ENCODE results near the gene CHD9. TPM values are rescaled to one million over a fixed set of nuclear protein-coding genes. Genes with fewer than 3 reads are reported as not detected.
"Not testable (repeated sequence)": the region's sequence is repeated elsewhere in the genome, so short reads cannot be mapped to it uniquely, and the experiment has no call there.

The CHD9 gene
- total RNA-seq, 1 experiment from 2014 or later = 12.9 TPM

DNA sequence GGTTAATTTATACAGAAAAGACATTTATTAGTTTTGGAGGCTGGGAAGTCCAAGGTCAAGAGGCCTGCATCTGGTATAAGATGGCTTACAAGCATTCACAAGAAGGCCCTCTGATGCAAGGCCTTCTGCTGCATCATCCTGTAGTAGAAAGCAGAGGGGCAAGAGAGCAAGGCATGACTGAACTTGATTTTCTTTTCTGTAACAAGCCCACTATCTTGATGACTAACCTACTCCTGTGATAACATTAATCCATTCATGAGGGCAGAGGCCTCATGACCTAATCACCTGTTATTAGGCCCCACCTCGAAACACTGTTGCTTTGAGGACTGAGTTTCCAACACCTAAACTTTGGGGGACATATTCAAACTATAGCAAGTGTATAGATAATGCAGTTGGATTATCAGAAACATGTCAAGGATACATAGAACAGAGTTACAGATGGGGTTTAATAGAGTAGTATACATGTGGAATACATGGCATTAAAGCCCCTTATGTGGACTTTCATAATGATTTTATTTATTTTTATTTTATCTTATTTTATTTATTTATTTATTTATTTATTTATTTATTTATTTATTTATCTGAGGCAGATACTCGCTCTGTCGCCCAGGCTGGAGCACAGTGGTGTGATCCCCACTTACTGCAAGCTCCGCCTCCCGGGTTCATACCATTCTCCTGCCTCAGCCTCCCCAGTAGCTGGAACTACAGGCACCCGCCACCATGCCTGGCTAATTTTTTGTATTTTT lies 88.2 kb downstream of the CHD9 start:
- Histone ChIP-seq H3K4me3 (ENCODE audit: insufficient read depth, low read depth, low read length) (no peak overlapping the region), H3K36me3 (replicated peaks; ENCODE audit: control insufficient read depth, insufficient read depth, low read length) (no peaks in the 10 kb centered on the region), H3K27me3 (ENCODE audit: control insufficient read depth, insufficient read depth, low read length) (no peaks in the 10 kb centered on the region)
- no peak for DNase-seq

DNA sequence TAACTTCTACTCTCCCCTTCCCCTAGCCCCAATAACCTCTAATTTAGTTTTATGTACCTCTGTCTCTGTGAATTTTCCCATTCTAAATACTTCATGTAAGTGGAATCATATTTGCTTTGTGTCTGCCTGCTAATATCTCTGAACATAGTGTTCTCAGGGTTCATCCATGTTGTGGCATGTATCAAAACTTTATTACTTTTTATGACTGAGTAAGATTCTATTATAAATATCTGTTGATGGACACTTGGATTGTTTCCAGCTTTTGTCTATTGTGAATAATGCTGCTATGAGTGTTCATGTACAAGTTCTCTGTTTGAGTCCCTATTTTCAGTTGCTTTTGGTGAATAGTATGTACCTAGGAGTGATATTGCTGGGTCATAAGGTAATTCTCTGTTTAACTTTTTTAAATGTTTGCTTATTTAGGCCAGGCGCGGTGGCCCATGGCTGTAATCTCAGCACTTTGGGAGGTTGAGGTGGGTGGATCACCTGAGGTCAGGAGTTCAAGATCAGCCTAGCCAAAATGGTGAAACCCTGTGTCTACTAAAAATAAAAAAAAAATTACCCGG lies 92.8 kb downstream of the CHD9 start:
- no peak overlapping the region for H3K4me3 ChIP-seq (ENCODE audit: insufficient read depth, low read depth, low read length)
- no peak for DNase-seq
- no peaks in the 10 kb centered on the region for H3K27me3 ChIP-seq (ENCODE audit: control insufficient read depth, insufficient read depth, low read length)
- H3K36me3 ChIP-seq (replicated peaks; ENCODE audit: control insufficient read depth, insufficient read depth, low read length) = no peaks in the 10 kb centered on the region

DNA sequence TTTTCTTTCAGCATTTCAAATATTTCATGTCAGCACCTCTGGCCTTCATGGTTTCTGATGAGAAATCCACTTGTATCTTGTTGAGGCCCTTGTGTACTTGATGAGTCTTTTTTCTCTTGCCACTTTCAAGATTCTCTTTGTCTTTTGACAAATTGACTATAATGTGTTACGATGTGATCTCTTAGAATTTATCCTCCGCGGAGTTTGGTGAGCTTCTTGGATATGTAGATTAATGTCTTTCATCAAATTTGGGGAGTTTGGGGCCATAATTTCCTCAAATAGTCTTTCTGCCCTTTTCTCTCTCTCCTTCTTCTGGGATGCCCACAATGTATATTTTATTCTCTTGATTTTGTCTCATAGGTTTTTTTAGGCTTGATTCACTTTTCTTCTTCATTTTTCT lies 96.0 kb downstream of the CHD9 start:
- Histone ChIP-seq H3K27me3 (ENCODE audit: control insufficient read depth, insufficient read depth, low read length) (no peaks in the 10 kb centered on the region), H3K36me3 (replicated peaks; ENCODE audit: control insufficient read depth, insufficient read depth, low read length) (no peaks in the 10 kb centered on the region), H3K4me3 (ENCODE audit: insufficient read depth, low read depth, low read length) (no peak overlapping the region)
- DNase-seq = no peak

DNA sequence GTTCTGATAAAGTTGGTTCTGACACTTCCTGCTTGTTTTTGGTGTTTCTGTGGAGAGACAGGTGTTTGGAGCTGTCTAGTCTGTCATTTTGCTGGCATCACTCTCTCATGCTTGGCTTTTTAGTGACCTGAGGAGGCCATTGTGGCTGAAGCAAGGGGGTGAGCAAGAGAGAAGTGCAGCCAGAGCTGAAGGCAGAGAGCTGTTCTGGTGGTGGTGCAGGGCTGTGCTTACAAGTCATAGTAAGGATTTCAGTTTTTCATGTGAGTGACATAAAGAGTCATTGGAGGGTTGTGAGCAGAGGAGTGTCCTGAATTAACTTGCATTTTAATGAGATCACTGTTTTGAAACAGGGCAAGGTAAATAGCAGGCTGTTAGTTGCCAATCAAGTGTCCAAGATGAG lies 97.5 kb downstream of the CHD9 start:
- H3K4me3 ChIP-seq (ENCODE audit: insufficient read depth, low read depth, low read length) = no peak overlapping the region
- DNase-seq = no peak
- H3K36me3 ChIP-seq (replicated peaks; ENCODE audit: control insufficient read depth, insufficient read depth, low read length) = 0 out of 2 replicates have a peak, but pooled peaks cover 2% of the 10 kb centered on the region
- no peaks in the 10 kb centered on the region for H3K27me3 ChIP-seq (ENCODE audit: control insufficient read depth, insufficient read depth, low read length)

DNA sequence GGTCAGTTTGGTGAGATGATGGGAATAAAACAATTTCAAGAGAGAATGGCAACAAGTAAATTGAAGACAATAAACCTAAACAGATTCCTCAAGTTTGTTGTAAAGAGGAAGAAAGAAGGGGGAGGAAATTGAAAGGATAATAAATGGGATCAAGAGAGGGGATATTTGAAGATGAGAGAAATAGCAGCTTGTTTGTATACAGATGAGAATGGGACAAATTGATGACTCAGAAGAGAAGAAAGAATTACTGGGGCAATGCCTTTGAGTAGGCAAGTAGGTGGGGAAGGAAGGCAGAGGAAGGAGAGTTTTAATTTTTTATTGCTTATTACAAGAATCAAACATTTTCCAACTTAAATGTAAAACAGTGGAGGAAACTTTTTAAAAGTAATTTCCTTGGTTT lies 98.3 kb downstream of the CHD9 start:
- DNase-seq = no peak
- no peaks in the 10 kb centered on the region for H3K27me3 ChIP-seq (ENCODE audit: control insufficient read depth, insufficient read depth, low read length)
- 0 out of 2 replicates have a peak, but pooled peaks cover 2% of the 10 kb centered on the region for H3K36me3 ChIP-seq (replicated peaks; ENCODE audit: control insufficient read depth, insufficient read depth, low read length)
- no peak overlapping the region for H3K4me3 ChIP-seq (ENCODE audit: insufficient read depth, low read depth, low read length)

DNA sequence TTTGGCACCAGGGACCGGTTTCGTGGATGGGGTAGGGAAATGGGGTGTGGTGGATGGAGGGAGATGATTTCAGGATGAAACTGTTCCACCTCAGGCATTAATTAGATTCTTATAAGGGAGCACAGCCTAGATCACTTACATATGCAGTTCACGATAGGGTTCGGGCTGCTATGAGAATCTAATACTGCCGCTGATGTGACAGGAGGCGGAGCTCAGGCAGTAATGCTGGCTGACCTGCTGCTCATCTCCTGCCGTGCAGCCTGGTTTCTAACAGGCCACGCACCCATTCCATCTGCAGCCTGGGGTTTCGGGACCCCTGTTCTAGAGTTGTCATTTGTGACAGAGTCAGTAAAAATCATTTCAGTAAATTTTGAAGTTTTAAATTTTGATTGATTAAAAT lies 99.7 kb downstream of the CHD9 start:
- Histone ChIP-seq H3K27me3 (ENCODE audit: control insufficient read depth, insufficient read depth, low read length) (no peaks in the 10 kb centered on the region), H3K4me3 (ENCODE audit: insufficient read depth, low read depth, low read length) (no peak overlapping the region), H3K36me3 (replicated peaks; ENCODE audit: control insufficient read depth, insufficient read depth, low read length) (0 out of 2 replicates have a peak, but pooled peaks cover 2% of the 10 kb centered on the region)
- DNase-seq = no peak

DNA sequence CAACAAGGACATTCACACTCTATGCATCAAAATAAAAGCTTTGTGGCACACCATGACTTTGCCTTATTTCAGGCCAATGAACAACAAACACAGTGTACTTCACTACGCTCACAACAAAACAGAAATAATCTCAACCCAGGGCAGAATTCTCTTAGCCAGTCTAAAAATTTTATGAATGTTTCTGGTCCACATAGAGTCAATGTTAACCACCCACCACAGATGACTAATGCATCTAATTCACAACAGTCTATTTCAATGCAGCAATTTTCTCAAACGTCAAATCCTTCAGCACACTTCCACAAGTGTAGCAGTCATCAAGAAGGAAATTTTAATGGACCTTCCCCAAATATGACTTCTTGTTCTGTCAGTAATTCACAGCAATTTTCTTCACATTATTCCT lies 101.7 kb downstream of the CHD9 start:
- DNase-seq = no peak
- Histone ChIP-seq H3K4me3 (ENCODE audit: insufficient read depth, low read depth, low read length) (no peak overlapping the region), H3K36me3 (replicated peaks; ENCODE audit: control insufficient read depth, insufficient read depth, low read length) (0 out of 2 replicates have a peak, but pooled peaks cover 2% of the 10 kb centered on the region), H3K27me3 (ENCODE audit: control insufficient read depth, insufficient read depth, low read length) (no peaks in the 10 kb centered on the region)

DNA sequence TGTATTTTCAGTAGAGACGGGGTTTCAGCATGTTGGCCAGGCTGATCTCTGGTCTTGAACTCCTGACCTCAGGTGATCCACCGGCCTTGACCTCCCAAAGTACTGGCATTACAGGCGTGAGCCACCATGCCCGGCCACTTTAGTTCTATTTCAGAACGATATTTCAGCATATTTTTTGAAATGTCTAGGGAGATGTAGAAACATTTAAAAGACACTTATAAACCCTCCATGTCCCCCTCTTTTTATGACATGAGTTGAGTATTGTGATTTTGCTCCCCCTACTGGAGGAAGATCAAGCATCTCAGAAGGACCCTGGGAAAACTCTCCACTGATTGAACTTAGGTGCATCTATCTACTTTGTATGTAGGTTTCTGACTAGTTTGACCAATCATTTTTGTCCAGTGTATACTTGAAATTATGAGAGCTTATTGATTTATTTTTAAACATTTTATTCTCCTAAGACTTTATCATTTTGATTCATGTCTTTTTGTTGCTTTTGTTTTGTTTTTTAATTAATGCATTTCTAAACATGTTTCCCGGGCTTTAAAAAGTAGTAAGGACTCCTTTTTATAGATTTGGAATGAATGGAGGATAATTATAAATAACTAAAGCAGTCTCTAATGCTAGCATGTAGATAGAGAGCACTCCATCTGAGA lies 105.1 kb downstream of the CHD9 start:
- 0 out of 2 replicates have a peak, but pooled peaks cover 2% of the 10 kb centered on the region for H3K36me3 ChIP-seq (replicated peaks; ENCODE audit: control insufficient read depth, insufficient read depth, low read length)
- DNase-seq = peak; percentile 19
- no peaks in the 10 kb centered on the region for H3K27me3 ChIP-seq (ENCODE audit: control insufficient read depth, insufficient read depth, low read length)
- H3K4me3 ChIP-seq (ENCODE audit: insufficient read depth, low read depth, low read length) = no peak overlapping the region

DNA sequence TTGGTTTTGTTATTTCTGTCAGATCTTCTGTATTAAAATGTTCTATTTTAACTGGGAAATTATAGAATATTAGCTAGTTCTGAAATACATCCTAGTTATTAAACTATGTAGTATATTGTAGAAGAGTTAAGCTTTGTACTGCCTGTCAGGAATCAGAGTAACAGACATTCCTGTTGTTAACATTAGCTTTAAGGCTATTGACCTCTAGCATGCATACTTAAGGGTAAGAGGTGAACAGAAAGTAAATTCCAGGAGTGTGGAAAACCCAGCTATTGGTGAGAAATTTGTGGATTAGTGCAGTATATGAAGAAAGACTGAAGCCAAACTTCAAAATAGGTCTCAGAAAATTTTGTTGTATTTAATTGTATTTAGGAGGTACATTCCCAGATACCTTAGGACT lies 111.3 kb downstream of the CHD9 start:
- no peak for DNase-seq
- H3K36me3 ChIP-seq (replicated peaks; ENCODE audit: control insufficient read depth, insufficient read depth, low read length) = no peaks in the 10 kb centered on the region
- H3K27me3 ChIP-seq (ENCODE audit: control insufficient read depth, insufficient read depth, low read length) = no peaks in the 10 kb centered on the region
- H3K4me3 ChIP-seq (ENCODE audit: insufficient read depth, low read depth, low read length) = no peak overlapping the region

DNA sequence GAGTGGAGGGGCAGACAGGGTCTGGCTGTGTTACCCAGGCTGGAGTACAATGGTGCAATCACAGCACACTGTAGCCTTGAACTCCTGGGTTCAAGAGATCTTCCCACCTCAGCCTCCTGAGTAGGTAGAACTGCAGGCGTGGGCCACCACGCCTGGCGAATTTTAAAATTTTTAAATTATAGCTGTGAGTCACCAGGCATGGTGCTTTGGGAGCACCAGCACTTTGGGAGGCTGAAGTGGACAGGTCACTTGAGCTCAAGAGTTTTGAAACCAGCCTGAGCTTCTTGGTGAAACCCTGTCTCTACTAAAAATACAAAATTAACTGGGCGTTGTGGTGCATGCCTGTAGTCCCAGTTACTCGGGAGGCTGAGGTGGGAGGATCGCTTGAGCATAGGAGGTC lies 114.0 kb downstream of the CHD9 start:
- H3K27me3 ChIP-seq (ENCODE audit: control insufficient read depth, insufficient read depth, low read length) = no peaks in the 10 kb centered on the region
- no peaks in the 10 kb centered on the region for H3K36me3 ChIP-seq (replicated peaks; ENCODE audit: control insufficient read depth, insufficient read depth, low read length)
- DNase-seq = no peak
- no peak overlapping the region for H3K4me3 ChIP-seq (ENCODE audit: insufficient read depth, low read depth, low read length)

DNA sequence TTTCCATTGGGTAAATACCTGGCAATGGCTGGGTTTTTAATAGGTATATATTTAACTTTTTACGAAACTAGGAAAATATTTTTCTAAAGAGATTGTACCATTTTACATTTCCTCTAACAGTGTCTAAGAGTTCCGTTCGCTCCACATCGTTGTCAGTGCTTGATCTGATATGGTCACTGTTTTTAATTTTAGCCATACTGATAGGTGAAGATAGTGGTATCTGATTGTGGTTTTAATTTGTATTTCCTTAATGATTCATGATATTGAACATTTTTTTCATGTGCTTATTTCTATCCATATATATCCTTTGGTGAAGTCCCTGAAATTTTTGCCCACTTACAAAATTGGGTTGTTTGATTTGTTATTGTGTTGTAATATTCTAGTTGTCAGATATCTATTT lies 117.7 kb downstream of the CHD9 start:
- Histone ChIP-seq H3K36me3 (replicated peaks; ENCODE audit: control insufficient read depth, insufficient read depth, low read length) (no peaks in the 10 kb centered on the region), H3K4me3 (ENCODE audit: insufficient read depth, low read depth, low read length) (no peak overlapping the region), H3K27me3 (ENCODE audit: control insufficient read depth, insufficient read depth, low read length) (no peaks in the 10 kb centered on the region)
- DNase-seq = no peak

DNA sequence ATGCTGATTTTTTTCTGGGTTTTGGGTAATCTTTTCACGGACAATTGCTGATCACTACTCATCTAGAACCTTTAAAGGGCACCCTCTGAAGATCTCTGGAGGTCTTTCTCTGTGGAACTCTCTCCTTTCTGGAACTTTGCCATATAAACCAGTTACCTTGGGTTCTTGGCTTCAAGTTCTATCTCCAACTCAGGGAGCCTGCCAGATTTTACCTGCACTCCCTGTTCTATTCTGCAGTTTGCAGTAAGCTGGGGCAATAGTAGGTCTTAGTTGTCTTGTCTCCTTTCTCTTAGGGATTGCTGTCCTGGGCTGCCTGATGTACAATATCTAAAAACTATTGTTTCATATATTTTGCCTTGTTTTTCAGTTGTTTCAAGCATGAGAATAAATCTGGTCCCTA lies 120.3 kb downstream of the CHD9 start:
- Histone ChIP-seq H3K27me3 (ENCODE audit: control insufficient read depth, insufficient read depth, low read length) (no peaks in the 10 kb centered on the region), H3K4me3 (ENCODE audit: insufficient read depth, low read depth, low read length) (no peak overlapping the region), H3K36me3 (replicated peaks; ENCODE audit: control insufficient read depth, insufficient read depth, low read length) (no peaks in the 10 kb centered on the region)
- no peak for DNase-seq

DNA sequence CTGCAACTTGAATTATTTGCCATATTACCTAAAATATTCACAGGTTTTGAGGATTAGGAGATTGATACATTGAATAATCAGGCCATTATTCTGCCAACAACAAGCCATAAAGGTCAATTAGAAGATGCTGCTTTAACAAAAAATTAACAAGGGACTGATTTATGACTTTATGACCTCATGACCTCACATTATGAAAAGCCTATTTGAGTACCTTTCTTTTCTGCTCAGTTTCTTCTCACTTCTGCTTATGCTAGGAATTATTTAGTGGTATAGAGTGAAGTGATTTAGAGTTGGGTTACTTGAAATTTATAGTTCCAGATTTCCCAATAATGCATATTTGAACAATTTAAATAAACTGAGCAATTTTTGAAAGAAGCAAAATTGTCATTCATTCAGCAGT lies 121.6 kb downstream of the CHD9 start:
- DNase-seq = no peak
- Histone ChIP-seq H3K36me3 (replicated peaks; ENCODE audit: control insufficient read depth, insufficient read depth, low read length) (no peaks in the 10 kb centered on the region), H3K4me3 (ENCODE audit: insufficient read depth, low read depth, low read length) (no peak overlapping the region), H3K27me3 (ENCODE audit: control insufficient read depth, insufficient read depth, low read length) (no peaks in the 10 kb centered on the region)

DNA sequence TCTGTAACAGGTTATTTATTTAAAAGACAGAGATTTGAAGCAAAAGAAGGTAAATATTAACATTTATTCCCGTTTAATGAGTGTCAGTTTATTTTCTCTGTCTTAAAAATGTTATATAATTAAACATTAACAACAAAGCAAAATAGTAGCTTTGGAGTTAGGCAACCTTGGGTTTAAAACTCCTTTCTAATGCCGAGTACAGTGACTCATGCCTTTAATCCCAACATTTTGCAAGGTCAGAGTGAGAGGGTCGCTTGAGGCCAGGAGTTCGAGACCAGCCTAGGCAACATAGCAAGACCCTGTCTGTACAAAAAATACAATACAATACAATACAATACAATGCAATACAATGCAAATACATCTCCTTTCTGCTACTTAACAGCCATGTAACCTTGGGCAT lies 128.7 kb downstream of the CHD9 start:
- H3K27me3 ChIP-seq (ENCODE audit: control insufficient read depth, insufficient read depth, low read length) = no peaks in the 10 kb centered on the region
- H3K4me3 ChIP-seq (ENCODE audit: insufficient read depth, low read depth, low read length) = no peak overlapping the region
- DNase-seq = no peak
- no peaks in the 10 kb centered on the region for H3K36me3 ChIP-seq (replicated peaks; ENCODE audit: control insufficient read depth, insufficient read depth, low read length)

DNA sequence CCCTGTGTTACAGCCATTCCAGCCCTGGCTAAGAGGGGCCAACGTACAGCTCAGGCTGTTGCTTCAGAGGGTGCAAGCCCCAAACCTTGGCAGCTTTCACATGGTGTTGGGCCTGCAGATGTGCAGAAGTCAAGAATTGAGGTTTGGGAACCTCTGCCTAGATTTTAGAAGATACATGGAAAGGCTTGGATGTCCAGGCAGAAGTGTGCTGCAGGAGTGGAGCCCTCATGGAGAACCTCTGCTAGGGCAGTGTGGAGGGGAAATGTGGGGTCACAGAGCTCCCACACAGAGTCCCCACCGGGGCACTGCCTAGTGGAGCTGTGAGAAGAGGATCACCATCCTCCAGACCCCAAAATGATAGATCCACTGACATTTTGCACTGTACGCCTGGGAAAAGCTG lies 130.9 kb downstream of the CHD9 start:
- H3K36me3 ChIP-seq (replicated peaks; ENCODE audit: control insufficient read depth, insufficient read depth, low read length); DNase-seq; H3K27me3 ChIP-seq (ENCODE audit: control insufficient read depth, insufficient read depth, low read length); H3K4me3 ChIP-seq (ENCODE audit: insufficient read depth, low read depth, low read length): not testable (repeated sequence)

All from H7 (cell line).